ENCODE data around the gene CATSPERD.

CATSPERD gene

DNA sequence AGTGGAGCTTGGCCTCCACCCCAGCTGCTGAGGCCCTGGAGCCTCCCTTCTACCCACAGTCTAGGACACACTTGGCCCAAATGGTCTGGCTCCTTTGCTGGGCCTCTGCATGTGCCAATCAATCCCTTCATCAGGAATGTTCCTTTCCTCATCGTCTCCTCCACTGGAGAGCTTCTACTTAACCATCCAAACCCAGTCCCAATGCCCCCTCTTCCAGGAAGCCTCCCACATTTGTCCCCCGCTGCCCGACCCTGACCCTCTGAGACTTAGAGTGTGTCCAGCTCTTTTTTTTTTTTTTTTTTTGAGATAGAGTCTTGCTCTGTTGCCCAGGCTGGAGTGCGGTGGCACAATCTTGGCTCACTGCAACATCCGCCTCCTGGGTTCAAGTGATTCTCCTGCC is 68.0 kb downstream of the CATSPERD start:
- DNase-seq = no peak

DNA sequence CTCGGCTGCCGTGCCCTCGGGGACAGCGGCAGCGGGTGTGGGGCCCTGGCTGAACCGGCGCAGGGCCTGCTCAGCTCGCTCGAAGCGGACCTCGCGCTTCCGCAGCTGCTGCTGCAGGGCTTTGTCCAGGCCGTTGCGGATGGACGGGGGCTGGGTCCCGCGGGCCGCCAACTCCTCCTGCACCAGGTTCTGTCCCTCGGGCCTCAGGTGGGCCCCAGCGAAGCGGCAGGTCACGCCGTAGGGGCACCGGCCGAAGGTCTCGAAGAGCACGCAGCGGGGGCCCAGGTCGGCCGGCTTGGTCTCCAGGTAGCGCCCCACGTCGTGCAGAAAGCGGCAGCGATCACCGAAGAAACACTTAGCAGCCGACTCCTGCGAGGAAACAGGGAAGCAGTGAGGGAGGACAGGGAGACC is 68.9 kb downstream of the CATSPERD start:
- DNase-seq = no peak

DNA sequence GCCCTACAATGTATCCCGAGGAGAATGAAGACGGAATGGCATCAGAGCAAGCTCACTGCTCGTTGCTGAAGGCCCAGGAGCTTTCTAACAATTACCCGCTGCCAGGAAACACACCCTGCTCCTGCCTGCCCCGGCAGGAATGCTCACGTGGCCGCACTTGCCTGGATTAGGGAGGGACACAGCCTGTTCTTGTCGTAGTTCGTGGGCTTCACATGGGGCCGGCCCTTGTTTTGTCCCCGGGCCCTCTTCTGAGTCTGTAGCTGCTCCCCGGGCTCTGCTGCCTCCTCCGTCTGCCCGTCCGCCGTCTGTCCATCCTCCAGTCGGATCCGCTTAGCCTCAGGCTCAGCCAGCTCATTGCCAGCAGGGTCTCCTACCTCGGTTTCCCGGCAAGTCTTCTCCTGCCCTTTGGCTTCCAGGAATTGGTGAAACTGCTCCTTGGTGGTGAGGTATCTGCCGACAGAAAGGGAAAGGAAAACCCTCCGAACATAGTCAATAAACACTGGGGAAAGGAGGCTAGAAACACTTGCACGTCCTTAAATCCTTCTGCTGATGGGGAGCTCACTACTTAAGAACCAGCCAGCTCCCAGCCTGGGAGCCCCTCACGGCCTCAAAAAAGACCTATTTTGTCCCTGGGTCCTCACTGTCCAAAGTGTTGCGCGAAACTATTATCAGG is 69.6 kb downstream of the CATSPERD start:
- DNase-seq = no peak

DNA sequence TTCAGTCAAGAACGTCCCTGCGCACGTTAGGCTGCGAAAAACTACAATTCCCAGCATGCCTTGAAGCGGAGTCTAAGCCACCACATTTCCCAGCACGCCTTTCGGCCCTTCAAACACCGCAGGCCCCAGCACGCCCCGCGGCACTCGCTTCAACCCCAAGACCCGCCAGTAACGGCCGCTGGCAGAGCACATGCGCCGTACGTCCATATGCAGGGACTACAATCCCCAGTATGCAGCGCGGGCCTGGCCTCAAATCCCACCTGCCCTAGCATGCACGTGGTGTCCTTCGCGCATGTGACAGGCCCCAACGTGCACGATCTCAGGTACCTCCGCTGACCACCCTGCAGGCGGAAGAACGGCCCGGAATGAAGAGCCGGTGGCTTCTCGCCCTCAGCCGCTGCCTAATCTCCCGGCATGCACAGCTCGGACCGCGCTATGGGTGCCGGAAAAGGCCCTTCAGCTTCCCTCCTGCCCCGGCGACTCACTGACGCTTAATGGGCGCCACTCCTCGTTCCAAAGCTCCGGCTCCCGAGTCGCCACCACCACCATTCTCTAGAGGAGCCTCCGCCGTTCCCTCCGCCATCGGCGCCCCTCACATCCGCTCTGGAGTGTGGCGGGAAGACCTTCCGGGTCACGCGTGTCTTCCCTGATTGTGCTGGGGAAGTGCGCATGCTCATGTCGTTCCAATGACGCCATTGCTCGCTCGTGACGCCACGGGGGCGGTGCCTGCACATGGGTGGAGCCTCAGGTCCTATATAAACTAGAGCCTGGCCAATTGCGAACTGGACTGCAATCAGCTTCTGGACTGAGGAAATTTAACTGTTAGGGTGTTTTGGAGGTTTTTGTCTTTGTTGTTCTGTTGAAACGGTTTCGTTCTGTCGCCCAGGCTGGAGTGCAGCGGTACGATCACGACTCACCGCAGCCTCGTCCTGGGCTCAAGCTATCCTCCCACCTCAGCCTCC is 70.4 kb downstream of the CATSPERD start, which contains the start of gene DUS3L:
DUS3L (minus strand) TSS at position 605 of the 962 bp plus-strand sequence; CDS start at position 583, 22 bp downstream.
- peak; percentile 97 to 98 for DNase-seq

DNA sequence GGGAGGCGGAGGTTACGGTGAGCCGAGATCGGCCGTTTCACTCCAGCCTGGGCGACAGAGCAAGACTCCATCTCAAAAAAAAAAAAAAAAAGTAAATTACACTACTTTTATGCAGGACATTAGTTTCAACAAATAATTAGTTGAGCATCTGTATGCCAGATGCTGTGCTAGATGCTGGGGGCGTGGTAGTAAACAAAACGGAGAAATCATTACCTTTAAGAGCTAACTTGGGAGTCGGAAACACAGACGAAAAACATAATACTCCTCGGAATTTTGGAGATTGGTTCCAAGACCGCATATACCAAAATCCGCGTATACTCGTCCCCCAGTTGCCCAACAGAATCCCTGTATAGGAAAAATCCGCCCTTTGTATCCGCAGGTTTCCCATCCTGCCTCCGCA is 71.8 kb downstream of the CATSPERD start:
- no peak for DNase-seq

DNA sequence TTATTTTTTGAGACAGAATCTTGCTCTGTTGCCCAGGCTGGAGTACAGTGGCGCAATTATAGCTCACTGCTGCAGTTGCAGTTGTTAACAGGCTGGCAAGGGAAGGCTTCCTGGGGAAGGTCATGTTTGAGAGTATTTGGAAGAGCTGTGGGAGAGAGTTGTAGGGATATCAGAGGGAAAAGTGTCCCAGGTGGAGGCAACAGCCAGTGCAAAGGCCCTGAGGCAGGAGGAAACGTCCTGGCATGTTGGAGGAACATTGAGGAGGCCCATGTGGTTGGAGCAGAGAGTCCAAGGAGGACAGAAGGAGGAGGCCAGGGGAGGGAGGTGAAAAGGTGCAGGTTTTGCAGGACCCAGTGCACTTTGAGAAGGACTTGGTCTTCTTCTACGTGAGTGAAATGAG is 72.8 kb downstream of the CATSPERD start:
- no peak for DNase-seq

DNA sequence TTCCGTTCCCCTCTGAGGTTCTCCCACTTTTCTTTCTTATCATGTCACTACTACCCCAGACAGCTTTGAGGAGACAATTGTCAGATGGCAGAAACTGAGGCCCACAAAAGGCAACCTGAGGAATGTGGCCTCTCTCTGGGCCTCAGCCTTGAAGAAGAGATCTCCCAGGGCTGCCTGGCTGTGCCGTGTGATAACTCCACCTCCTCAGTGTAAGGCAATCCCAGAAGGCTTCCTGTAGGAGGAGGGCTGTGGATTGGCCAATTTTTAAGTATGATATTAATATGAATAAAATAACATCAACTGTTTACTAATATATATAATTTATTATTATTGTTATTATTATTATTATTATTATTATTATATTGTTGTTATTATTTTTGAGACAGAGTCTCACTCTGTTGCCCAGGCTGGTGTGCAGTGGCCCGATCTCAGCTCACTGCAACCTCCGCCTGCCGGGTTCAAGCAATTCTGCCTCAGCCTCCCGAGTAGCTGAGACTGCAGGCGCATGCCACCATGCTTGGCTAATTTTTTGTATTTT is 75.0 kb downstream of the CATSPERD start:
- DNase-seq = no peak

DNA sequence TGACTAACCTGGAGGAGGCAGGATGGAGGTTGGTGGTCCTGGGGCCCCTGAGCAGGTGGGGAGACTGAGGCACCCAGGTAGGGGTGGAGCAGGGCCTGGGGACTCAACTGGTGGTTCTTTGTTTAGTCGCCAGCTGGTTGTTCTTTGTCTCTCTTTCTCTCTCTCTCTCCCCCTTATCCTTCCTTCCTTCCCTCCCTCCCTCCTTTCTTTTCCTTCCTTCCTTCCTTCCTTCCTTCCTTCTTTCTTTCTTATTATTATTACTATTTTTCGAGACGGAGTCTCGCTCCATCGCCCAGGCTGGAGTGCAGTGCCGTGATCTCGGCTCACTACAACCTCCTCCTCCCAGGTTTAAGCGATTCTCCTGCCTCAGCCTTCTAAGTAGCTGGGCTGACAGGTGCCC is 77.8 kb downstream of the CATSPERD start:
- DNase-seq = no peak

DNA sequence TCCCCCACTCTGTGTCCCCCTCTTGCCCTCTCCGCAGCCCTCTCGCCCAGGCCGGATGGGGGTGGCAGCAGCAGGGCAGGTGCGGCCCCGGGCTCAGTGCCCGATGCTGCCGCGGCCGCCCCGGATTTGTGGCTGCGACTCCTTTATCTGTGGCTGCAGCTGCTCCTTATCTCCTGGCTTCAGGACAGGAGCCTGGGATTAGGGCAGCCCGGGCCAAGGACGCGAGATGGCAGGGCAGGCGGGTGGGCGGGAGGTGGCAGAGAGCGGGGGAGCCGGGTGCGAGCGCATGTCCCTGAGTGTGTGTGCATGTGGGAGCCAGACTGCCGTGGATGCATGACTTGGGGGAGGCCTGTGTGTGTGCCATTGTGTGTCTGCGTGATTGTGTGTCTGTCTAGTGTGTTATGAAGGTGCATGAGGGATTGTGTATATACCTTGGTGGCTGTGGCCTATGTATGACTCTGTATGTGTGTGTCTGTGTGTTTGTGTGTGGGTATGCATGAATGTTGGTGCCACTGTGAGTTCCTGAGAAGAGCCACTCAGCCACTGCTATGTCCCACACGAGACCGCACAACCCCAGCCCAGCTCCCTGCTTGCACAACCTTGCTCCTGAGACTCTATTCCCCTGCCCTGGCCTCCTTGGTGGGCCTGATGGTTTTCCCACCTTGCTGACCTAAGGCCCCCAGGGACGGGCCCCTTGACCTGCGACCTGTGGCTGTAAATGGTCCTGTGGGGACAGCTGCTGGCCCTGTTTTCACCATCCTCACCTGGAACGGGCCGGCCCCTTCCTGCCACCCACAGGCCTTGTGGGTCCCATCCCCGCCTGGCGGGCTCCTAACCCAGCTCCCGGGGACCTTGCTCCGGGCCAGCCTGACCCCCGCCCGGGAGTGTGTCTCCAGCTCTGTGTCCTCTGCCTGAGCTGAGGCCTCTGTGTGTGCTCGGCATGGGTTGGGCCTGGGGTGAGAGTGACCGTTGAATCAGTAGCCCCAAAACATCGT is 79.1 kb downstream of the CATSPERD start:
- no peak for DNase-seq

DNA sequence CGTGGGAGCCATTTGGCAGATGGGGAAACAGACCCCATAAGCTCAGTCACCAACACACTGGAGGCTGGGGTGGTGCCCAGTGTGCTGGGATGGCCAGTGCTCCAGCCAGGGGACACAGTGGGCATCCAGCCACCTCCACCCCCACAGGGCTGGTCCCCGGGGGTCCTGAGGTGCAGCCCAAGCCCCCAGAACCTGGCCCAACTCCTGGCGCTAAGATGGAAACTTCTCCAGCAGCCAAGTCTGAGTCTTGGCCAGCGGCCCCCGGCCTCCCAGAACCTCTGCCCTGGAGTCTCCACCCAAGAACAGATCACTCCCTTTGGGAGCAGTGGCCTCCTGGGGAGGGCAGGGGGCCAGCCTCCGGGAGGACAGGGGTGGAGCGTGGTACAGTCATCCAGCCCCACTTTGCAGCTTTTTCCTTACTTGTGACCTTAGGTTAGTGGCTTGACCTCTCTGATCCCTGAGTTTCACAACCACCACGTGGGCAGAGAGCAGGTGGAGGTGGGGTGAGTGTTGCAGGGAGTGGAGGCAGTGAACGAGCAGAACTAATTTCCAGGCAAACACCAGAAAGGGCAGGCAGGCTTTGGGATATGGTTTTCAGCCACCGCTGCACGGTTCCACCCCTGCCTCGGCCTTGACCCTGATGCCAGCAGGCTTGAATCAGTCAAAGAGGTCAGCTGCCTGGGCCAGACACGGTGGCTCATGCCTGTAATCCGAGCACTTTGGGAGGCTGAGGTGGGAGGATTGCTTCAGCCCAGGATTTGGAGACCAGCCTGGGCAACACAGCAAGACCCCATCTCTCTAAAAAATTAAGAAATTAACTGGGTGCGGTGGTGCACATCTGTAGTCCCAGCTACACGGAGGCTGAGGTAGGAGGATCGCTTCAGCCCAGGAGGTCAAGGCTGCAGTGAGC is 80.2 kb downstream of the CATSPERD start:
- DNase-seq = no peak

DNA sequence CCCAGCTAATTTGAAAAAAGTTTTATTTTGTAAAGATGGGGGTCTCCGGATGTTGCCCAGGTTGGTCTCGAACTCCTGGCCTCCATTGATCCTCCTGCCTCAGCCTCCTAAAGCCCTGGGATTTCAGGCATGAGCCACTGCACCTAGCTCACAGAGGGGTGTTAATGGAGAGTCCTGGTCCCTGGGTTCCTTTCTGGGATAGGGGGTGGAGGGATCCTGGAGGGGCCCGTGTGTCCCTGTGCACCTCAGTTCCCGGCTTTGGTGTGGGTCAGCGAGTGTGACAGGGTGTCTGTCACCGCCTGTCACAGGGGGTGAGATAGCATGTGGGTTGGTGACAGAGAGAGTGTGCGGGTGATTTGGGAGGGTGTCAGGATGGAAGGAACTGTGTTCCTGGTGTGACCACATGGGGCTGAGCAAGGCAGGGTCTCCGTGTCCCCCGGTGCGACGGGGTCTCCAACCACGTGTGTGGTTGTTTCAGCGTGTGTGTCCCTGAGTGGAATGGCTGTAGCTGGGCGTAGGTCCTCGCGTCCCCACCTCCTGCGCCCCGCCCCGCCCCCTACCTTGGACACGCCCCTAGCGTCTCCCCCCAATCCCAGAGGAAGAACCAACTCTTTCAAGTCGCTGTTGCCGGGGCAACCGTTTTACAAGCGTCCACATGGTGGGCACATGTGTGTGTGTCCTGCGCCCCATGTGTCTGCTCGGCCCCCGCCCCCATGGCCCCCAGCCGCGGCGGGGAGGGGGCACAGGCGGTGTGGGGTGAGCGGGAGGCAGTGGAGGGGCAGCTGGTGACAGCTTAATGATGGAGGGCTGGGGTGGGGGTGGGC is 81.6 kb downstream of the CATSPERD start:
- DNase-seq = no peak

DNA sequence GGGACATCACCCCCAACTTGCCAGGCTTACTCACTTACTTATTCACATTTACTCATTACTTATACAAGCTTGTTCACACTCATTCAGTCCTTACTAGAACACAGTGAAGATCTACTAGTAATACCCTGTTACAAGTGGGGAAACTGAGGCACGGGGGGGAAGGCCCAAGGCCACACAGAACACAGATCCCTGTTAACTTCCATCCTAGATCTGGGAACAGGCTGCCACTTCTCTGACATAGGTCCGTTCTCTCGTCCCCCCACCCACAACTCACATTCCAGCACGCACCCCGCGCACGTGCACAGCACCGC is 83.0 kb downstream of the CATSPERD start:
- DNase-seq = no peak

DNA sequence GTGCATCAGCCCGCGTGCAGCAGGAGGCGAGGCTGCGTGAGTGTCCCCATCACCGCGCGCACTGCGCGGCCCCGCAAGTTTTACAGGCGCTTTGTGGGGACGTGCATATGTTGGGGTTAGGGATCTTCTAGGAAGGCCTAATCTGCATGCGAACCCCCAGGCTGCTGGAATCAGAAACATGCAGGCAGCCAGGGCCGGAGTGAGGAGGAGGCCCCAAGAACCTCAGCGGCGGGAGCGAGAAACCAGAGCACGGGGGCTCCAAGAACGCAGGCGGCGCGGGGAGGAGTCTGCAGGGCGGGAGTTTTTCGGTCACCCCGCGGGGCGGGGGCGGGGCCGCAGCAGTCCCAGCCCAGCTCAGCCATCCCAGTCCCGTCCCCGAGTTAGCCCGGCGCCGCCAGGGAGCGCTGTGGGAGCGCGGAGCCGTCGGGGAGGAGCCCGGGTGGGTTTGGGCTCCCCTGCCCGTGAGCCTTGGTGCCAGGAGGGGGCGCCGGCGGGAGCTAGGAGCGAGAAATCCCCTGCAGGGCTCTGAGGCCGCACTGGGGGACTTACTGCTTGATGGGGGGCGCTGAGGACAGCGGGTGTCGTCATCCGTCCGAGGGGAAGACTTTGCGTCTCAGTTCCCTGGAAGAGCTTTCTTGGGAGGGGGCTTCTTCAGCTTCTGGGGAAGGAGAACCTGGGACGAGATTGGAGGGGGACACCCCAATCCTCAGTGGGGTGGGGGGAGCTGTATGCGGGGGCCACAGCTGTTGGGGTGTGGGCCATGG is 83.5 kb downstream of the CATSPERD start:
- DNase-seq = peak; percentile 92 to 93

DNA sequence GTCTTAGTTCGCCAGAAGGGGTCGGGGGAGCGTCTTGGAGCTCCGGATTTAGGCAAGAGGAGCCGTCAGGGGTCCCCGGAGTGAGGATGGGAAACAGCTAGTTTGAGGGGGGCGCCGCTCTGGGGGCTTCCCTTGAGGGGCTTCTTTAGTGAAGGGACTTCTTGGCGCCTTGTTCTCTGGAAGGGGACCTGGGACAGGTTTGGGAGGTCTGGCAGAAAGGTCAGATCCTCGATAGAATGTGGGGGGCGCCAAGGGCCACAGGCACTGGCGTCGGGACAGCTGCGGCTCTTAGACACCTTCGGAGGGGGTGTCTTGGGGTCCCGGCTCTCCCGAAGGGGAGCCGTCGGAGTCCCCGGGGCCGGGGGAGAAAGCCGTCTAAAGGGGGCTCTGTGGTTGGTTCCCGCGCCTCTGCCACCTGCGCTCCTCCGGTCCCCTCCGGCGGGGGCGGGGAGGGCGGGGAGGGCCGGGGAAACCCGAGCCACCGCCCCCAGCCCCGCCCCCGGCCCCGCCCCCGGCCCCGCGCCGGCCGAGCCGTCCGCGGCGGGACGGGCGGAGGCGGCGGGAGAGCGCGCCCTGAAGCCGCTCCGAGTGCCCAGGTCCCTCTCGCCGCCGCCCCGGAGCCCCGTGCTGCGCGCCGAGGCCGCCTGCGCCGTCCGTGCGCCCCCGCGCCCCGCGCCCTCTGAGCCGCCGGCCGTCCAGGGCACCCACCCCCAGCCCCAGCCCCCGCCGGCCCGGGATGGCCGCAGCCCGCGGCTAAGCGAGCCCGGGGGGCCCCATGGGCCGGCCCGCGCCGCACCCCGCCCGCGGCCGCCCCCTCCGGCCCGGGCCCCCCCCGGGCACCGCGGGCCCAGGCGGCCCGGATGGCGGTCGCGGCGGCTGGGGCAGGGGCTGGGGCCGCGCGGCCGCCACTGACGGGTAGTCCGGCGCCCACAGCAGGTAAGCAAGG is 84.4 kb downstream of the CATSPERD start, which contains the start of gene NRTN:
NRTN (plus strand) TSS at position 552 of the 946 bp plus-strand sequence. CDS start 19,099 bp downstream, outside the sequence.
- DNase-seq = peak; percentile 57 to 62

DNA sequence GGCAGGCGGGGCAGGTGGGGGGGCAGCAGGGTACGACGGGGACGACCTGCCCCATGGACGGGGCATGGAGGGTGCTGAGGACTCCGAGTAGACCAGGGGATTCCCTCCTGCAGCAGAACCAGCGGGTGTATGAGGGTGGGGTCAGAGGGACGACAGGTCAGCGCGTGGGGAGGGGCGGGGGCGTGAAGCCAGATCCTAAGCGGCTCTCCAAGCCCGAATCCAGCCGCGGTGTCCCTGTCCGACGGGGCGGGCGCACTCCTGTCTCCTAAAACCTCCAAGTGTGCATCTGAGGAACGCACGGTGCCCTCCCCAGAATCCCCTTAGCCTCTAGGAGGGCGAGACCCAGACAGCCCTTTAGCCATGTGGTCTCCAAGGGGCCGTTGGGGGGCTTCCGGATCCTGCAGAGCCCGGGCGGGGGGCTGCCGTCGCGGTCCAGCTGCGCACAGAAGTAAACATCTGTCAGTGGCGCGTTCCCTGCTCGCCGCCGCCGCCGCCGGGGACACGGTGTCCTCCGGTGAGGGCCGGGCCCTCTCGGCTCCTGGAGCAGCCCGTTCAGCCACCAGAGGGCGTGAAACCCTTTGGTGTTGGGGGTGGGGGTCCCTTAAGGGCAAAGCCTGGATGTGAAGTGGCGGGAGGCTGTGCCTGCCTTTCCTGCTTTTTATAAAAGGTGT is 85.2 kb downstream of the CATSPERD start:
- DNase-seq = peak; percentile 57 to 61

DNA sequence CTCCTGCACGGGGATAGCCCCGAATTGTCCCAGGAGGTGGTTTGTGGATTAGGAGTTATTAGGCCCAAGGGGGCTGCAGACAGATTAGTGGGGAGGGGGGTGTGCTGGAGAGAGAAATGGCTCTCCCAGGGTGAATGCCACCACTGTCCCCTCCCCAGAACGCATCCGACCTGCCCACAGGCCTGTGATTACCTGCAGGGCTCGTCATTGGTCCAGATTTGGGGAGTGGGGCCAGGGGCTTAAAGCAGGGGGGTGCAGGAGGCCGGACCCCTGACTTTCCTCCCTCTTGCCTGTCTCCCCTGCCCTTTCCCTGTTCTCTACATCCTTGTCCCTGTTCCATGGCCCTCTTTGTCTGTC is 85.7 kb downstream of the CATSPERD start:
- no peak for DNase-seq

DNA sequence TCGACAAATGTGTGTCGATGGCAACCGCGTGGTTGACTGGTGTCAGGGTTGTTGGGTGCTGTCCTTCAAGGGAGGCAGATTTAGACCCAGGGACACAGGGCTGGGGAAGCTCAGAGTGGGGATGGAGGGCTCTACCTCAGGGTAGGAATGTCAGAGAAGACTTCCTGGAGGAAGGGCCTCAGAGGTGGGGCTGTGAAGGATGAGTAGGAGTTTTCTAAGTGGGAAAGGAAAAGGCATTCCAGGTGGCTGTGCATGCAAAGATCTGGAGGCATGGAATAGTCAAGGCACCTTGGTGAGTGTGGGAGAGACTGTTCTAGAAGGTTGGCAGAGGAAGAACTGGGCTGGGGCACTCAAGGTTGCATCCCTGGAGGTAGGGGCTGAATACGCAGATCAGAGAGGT is 86.5 kb downstream of the CATSPERD start:
- DNase-seq = no peak

Measured in CD4-positive, alpha-beta T cell treated with Interleukin-1 beta for 1 hour (primary cell).